HG02943 (cell line): ENCODE measurements around the gene MPG.

ENCODE experiments used
- ATAC-seq: cut with Tn5 transposase; IDR thresholded peaks from one replicate; pipeline ENCODE4 v1.9.1; 2021; ENCODE audit warnings: mild to moderate bottlenecking, low read depth, moderate library complexity; ENCODE audit not compliant: unreplicated experiment

The MPG gene

GRCh38 chr16:47234-47633 lies 30.8 kb upstream of the MPG start:
- no peak for ATAC-seq

GRCh38 chr16:50769-51591 lies 27.0 kb upstream of the MPG start:
- no peak for ATAC-seq

GRCh38 chr16:53346-54236 lies 24.4 kb upstream of the MPG start, which contains the start of the genes POLR3K and SNRNP25:
Gene POLR3K (minus strand): TSS chr16:53608. CDS start chr16:53586, 22 bp downstream.
Gene SNRNP25 (plus strand): TSS chr16:53828. CDS start chr16:54017, 189 bp downstream.
- ATAC-seq, result peak; percentile 83

GRCh38 chr16:54237-54581 lies 23.8 kb upstream of the MPG start:
- no peak for ATAC-seq

- no peak for ATAC-seq
These were observed 22.4 kb upstream of the MPG start for GRCh38 chr16:55571-56136.

- no peak for ATAC-seq
These were observed 21.6 kb upstream of the MPG start for GRCh38 chr16:56231-56927.

- ATAC-seq, result no peak
These were observed 20.3 kb upstream of the MPG start for GRCh38 chr16:57711-58110.

- ATAC-seq, result no peak
These were observed 19.3 kb upstream of the MPG start for GRCh38 chr16:58491-59439.

- ATAC-seq, result no peak
These were observed 18.5 kb upstream of the MPG start for GRCh38 chr16:59440-60059.

GRCh38 chr16:60166-60565 lies 17.9 kb upstream of the MPG start:
- no peak for ATAC-seq

- no peak for ATAC-seq
These were observed 16.8 kb upstream of the MPG start for GRCh38 chr16:60929-61878.

- no peak for ATAC-seq
These were observed 16.1 kb upstream of the MPG start for GRCh38 chr16:61879-62281.

GRCh38 chr16:62283-62967 lies 15.6 kb upstream of the MPG start:
- no peak for ATAC-seq

GRCh38 chr16:62968-63391 lies 15.0 kb upstream of the MPG start:
- ATAC-seq, result no peak

- no peak for ATAC-seq
These were observed 14.6 kb upstream of the MPG start for GRCh38 chr16:63466-63865.

GRCh38 chr16:63998-64913 lies 13.8 kb upstream of the MPG start:
- no peak for ATAC-seq
